Body of pancreas (tissue), 4 donors: ENCODE results near the gene KRTAP10-1.

Source experiments
- CTCF ChIP-seq, 7 experiments: fragments of 450-650 bp in 4 of 7; fragments of 200-600 bp in 3 of 7; sonication (generic) in 3 of 7; IDR thresholded peaks; one replicate each; pipeline ENCODE4 v1.5.1; 2016 to 2019; ENCODE audit warnings: antibody characterized with exemption in 7 of 7
- POLR2A ChIP-seq, 3 donors: fragments of 450-650 bp; IDR thresholded peaks; one replicate each; pipeline ENCODE4 v1.6.1; 2016; ENCODE audit warnings: antibody characterized with exemption in 3 of 3, mild to moderate bottlenecking in 2 of 3

- TF ChIP-seq CTCF (IDR thresholded peaks at IDR 0.05): no peak
- no peak for TF ChIP-seq POLR2A (IDR thresholded peaks at IDR 0.05)
Observed at GRCh38 chr21:44527156-44527982, 12.6 kb downstream of the KRTAP10-1 start.
